WTC11 (cell line): ENCODE measurements around the gene GPATCH2.

Source experiments
- CBFB ChIP-seq: sonication (generic); formaldehyde crosslinking; IDR thresholded peaks from 2 replicates; pipeline ENCODE4 v1.8.1; 2022; ENCODE audit warnings: mild to moderate bottlenecking, low read depth, missing genetic modification reagents
- CTCF ChIP-seq: fragments of 200-600 bp; IDR thresholded peaks from 2 replicates; pipeline ENCODE4 v1.8.0; 2022; ENCODE audit warnings: antibody characterized with exemption
- ETV6 ChIP-seq: sonication (generic); formaldehyde crosslinking; IDR thresholded peaks from 2 replicates; pipeline ENCODE4 v1.8.1; 2022; ENCODE audit warnings: mild to moderate bottlenecking, missing genetic modification reagents
- MAX ChIP-seq: sonication (generic); formaldehyde crosslinking; IDR thresholded peaks from 2 replicates; pipeline ENCODE4 v1.8.0; 2022; ENCODE audit warnings: mild to moderate bottlenecking, missing genetic modification reagents
- NR1H2 ChIP-seq: sonication (generic); formaldehyde crosslinking; IDR thresholded peaks from 2 replicates; pipeline ENCODE4 v1.9.0; 2021; ENCODE audit warnings: mild to moderate bottlenecking, moderate library complexity, missing genetic modification reagents
- SMAD4 ChIP-seq: sonication (generic); formaldehyde crosslinking; IDR thresholded peaks from 2 replicates; pipeline ENCODE4 v1.8.0; 2022; ENCODE audit warnings: mild to moderate bottlenecking, missing genetic modification reagents
- TF ChIP-seq, protein P1 (sequence below): sonication (generic); formaldehyde crosslinking; IDR thresholded peaks from 2 replicates; pipeline ENCODE4 v1.8.1; 2022; ENCODE audit warnings: missing genetic modification reagents, borderline replicate concordance

DNA sequence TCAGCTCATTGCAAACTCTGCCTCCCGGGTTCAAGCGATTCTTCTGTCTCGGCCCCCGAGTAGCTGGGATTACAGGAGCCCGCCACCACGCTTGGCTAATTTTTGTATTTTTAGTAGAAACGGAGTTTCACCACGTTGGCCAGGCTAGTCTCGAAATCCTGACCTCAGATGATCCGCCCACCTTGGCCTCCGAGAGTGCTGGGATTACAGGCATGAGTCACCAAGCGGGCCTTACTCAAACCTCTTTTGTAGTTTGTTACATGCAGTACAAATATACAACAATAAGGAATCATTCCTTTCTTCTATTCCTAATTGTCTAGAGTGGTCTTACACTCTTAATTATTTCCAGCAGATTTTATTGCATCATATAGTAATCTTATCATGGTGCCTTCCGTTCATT lies 16.9 kb upstream of the GPATCH2 start:
- TF ChIP-seq CTCF (no peak), SMAD4 (CRISPR knock-in tag) (no peak), MAX (CRISPR knock-in tag) (no peak), CBFB (CRISPR knock-in tag) (no peak), NR1H2 (CRISPR knock-in tag) (no peak), ETV6 (CRISPR knock-in tag) (no peak)
- TF ChIP-seq, protein P1, sequence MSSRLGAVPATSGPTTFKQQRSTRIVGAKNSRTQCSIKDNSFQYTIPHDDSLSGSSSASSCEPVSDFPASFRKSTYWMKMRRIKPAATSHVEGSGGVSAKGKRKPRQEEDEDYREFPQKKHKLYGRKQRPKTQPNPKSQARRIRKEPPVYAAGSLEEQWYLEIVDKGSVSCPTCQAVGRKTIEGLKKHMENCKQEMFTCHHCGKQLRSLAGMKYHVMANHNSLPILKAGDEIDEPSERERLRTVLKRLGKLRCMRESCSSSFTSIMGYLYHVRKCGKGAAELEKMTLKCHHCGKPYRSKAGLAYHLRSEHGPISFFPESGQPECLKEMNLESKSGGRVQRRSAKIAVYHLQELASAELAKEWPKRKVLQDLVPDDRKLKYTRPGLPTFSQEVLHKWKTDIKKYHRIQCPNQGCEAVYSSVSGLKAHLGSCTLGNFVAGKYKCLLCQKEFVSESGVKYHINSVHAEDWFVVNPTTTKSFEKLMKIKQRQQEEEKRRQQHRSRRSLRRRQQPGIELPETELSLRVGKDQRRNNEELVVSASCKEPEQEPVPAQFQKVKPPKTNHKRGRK (CRISPR knock-in tag), result no peak
